ENCODE results near the gene CCER1.

DNA sequence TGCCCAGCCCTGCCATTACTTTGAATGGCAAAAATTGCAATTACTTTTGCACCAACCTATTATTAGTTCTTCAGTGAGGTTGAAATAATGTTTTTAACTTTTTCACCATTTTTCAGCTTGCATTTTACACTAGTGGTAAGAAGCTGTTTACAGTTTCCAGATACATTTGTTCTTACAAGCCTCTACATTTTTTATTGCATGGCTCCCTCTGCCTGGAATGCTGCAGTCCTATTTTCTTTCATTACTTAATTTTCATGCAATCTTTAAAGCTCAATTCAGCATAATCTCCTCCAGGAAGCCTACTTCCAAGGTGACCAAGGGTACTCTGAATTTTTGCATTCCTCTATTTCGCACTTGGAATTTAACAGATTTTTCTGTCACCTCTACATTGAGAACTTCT, 33.4 kb downstream of the CCER1 start:
- TF ChIP-seq, protein P1, sequence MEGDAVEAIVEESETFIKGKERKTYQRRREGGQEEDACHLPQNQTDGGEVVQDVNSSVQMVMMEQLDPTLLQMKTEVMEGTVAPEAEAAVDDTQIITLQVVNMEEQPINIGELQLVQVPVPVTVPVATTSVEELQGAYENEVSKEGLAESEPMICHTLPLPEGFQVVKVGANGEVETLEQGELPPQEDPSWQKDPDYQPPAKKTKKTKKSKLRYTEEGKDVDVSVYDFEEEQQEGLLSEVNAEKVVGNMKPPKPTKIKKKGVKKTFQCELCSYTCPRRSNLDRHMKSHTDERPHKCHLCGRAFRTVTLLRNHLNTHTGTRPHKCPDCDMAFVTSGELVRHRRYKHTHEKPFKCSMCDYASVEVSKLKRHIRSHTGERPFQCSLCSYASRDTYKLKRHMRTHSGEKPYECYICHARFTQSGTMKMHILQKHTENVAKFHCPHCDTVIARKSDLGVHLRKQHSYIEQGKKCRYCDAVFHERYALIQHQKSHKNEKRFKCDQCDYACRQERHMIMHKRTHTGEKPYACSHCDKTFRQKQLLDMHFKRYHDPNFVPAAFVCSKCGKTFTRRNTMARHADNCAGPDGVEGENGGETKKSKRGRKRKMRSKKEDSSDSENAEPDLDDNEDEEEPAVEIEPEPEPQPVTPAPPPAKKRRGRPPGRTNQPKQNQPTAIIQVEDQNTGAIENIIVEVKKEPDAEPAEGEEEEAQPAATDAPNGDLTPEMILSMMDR (IDR thresholded peaks at IDR 0.05): no peak
- no peak for TF ChIP-seq EZH2 (IDR thresholded peaks at IDR 0.05; ENCODE audit: borderline replicate concordance, insufficient read depth, low read depth, low read length, poor library complexity, severe bottlenecking)

Data from B cell (primary cell).